ENCODE data around the gene FCHSD2. TPM values are rescaled to one million over a fixed set of nuclear protein-coding genes. Genes with fewer than 3 reads are reported as not detected.

The FCHSD2 gene
- polyA plus RNA-seq, 3 donors: 14.5 to 43.5 (median 16.6) TPM

GRCh38 chr11:72929256-72929655, 212.9 kb downstream of the FCHSD2 start:
- H3K36me3 ChIP-seq (replicated peaks in 1 of 2; ENCODE audit: control insufficient read depth in 1 of 2, insufficient read depth in 2 of 2, low read length in 2 of 2): peaks cover 0 to 11% of the 10 kb centered on the region in 2 donors
- H2AFZ ChIP-seq (ENCODE audit: insufficient read depth, low read depth, low read length, poor library complexity, severe bottlenecking): no peak overlapping the region
- no peaks in the 10 kb centered on the region for H3K27me3 ChIP-seq (ENCODE audit: control insufficient read depth in 2 of 2, insufficient read depth in 2 of 2, low read length in 2 of 2)
- no peak for TF ChIP-seq CTCF (IDR thresholded peaks at IDR 0.05)
- no peak overlapping the region for H3K4me3 ChIP-seq (replicated peaks in 1 of 3; ENCODE audit: low read depth in 2 of 3, low read length in 3 of 3)
- WGBS (ENCODE audit: insufficient coverage): 100% methylated on average over 1 of the region's 1 CpG
- Mint-ChIP-seq H3K27ac (no peak overlapping the region), H3K27me3 (ENCODE audit: low read depth in 3 of 3) (peaks cover 0 to 2% (median 0%) of the 10 kb centered on the region in 3 donors), H3K36me3 (peaks cover 16 to 24% of the 10 kb centered on the region in 2 donors), H3K4me1 (peaks cover 21% of the 10 kb centered on the region), H3K9me3 (peaks cover 0 to 3% (median 0%) of the 10 kb centered on the region in 7 donors), H3K4me3 (no peak overlapping the region)
- intact Hi-C loops (cut with micrococcal nuclease): no loop called here
- H4K20me1 ChIP-seq (ENCODE audit: insufficient read depth, low read length): no peaks in the 10 kb centered on the region
- H3K4me1 ChIP-seq (ENCODE audit: control insufficient read depth in 1 of 2, insufficient read depth in 2 of 2, low read length in 2 of 2): peaks cover 7 to 16% of the 10 kb centered on the region in 2 donors
- H3K4me2 ChIP-seq (replicated peaks; ENCODE audit: extremely low read depth, low read length, poor library complexity, severe bottlenecking): no peak overlapping the region
- DNase-seq: no peak
- no peak overlapping the region for H3K9ac ChIP-seq (ENCODE audit: insufficient read depth, low read length, poor library complexity, severe bottlenecking)
- peaks cover 0 to 2% of the 10 kb centered on the region in 2 donors for H3K9me3 ChIP-seq (replicated peaks in 1 of 2; ENCODE audit: control insufficient read depth in 1 of 2, insufficient read depth in 1 of 2, low read length in 2 of 2)
- H3K79me2 ChIP-seq (ENCODE audit: insufficient read depth, low read length): peaks cover 2% of the 10 kb centered on the region
- H3K27ac ChIP-seq (ENCODE audit: low read depth in 1 of 2, low read length in 2 of 2): no peak overlapping the region

GRCh38 chr11:72927380-72927779, 214.7 kb downstream of the FCHSD2 start:
- no peak overlapping the region for H2AFZ ChIP-seq (ENCODE audit: insufficient read depth, low read depth, low read length, poor library complexity, severe bottlenecking)
- no peaks in the 10 kb centered on the region for H4K20me1 ChIP-seq (ENCODE audit: insufficient read depth, low read length)
- Mint-ChIP-seq H3K27me3 (ENCODE audit: low read depth in 3 of 3) (peaks cover 0 to 2% (median 0%) of the 10 kb centered on the region in 3 donors), H3K27ac (peak overlapping the region in 6 of 7 donors; percentile 10 to 77 (median 54)), H3K9me3 (peaks cover 0 to 3% (median 0%) of the 10 kb centered on the region in 7 donors), H3K4me1 (peaks cover 21% of the 10 kb centered on the region), H3K36me3 (peaks cover 15 to 24% of the 10 kb centered on the region in 2 donors), H3K4me3 (no peak overlapping the region)
- no peaks in the 10 kb centered on the region for H3K27me3 ChIP-seq (ENCODE audit: control insufficient read depth in 2 of 2, insufficient read depth in 2 of 2, low read length in 2 of 2)
- H3K4me3 ChIP-seq (replicated peaks in 1 of 3; ENCODE audit: low read depth in 2 of 3, low read length in 3 of 3): no peak overlapping the region
- peaks cover 0 to 5% of the 10 kb centered on the region in 2 donors for H3K36me3 ChIP-seq (replicated peaks in 1 of 2; ENCODE audit: control insufficient read depth in 1 of 2, insufficient read depth in 2 of 2, low read length in 2 of 2)
- H3K9me3 ChIP-seq (replicated peaks in 1 of 2; ENCODE audit: control insufficient read depth in 1 of 2, insufficient read depth in 1 of 2, low read length in 2 of 2): peaks cover 0 to 2% of the 10 kb centered on the region in 2 donors
- no peak overlapping the region for H3K9ac ChIP-seq (ENCODE audit: insufficient read depth, low read length, poor library complexity, severe bottlenecking)
- no peak overlapping the region for H3K4me2 ChIP-seq (replicated peaks; ENCODE audit: extremely low read depth, low read length, poor library complexity, severe bottlenecking)
- DNase-seq: no peak
- no peak for TF ChIP-seq CTCF (IDR thresholded peaks at IDR 0.05)
- intact Hi-C loops (cut with micrococcal nuclease): no loop called here
- H3K79me2 ChIP-seq (ENCODE audit: insufficient read depth, low read length): peaks cover 6% of the 10 kb centered on the region
- peak overlapping the region in 1 of 2 donors; percentile 55 for H3K27ac ChIP-seq (ENCODE audit: low read depth in 1 of 2, low read length in 2 of 2)
- peaks cover 7 to 16% of the 10 kb centered on the region in 2 donors for H3K4me1 ChIP-seq (ENCODE audit: control insufficient read depth in 1 of 2, insufficient read depth in 2 of 2, low read length in 2 of 2)

Data from CD14-positive monocyte (primary cell).